Body of pancreas (tissue), 4 donors: ENCODE data around the gene PLA2G4E. TPM values are rescaled to one million over a fixed set of nuclear protein-coding genes. Genes with fewer than 3 reads are reported as not detected.

Experiments used
- ATAC-seq: fragments of 150-250 bp; one replicate; pipeline ENCODE4 v1.9.1; 2016
- DNase-seq, 4 donors: peaks; one replicate each; pipeline ENCODE4 v3.0.0-alpha.2; 2019
- H3K27ac ChIP-seq, 4 donors: fragments of 200-600 bp; sonication (generic); 1 replicate in 3 of 4; 2 replicates in 1 of 4; pipeline versions ENCODE4 v1.5.1 to v1.6.1; 2016 to 2019; ENCODE audit warnings: mild to moderate bottlenecking in 1 of 4, mixed read lengths in 1 of 4, moderate library complexity in 1 of 4
- H3K27me3 ChIP-seq, 2 donors: fragments of 200-600 bp; sonication (generic); one replicate each; pipeline ENCODE4 v1.6.0; 2016; ENCODE audit warnings: mild to moderate bottlenecking in 1 of 2
- H3K36me3 ChIP-seq, 2 donors: fragments of 200-600 bp; sonication (generic); replicated peaks in 1 of 2; 2 replicates each; pipeline ENCODE4 v1.5.1; 2016; ENCODE audit warnings: low read depth in 2 of 2; ENCODE audit not compliant: insufficient read depth in 1 of 2
- H3K4me1 ChIP-seq: fragments of 200-600 bp; sonication (generic); one replicate; pipeline ENCODE4 v1.6.0; 2016
- H3K4me3 ChIP-seq, 2 donors: fragments of 200-600 bp; sonication (generic); 1 replicate in 1 of 2; 2 replicates in 1 of 2; pipeline ENCODE4 v1.5.1; 2016 to 2019
- H3K9me3 ChIP-seq, 3 donors: fragments of 200-600 bp; sonication (generic); 1 replicate in 2 of 3; 2 replicates in 1 of 3; pipeline ENCODE4 v1.5.1; 2016
- CTCF ChIP-seq, 7 experiments: fragments of 450-650 bp in 4 of 7; fragments of 200-600 bp in 3 of 7; sonication (generic) in 3 of 7; IDR thresholded peaks; one replicate each; pipeline ENCODE4 v1.5.1; 2016 to 2019; ENCODE audit warnings: antibody characterized with exemption in 7 of 7
- POLR2A ChIP-seq, 3 donors: fragments of 450-650 bp; IDR thresholded peaks; one replicate each; pipeline ENCODE4 v1.6.1; 2016; ENCODE audit warnings: antibody characterized with exemption in 3 of 3, mild to moderate bottlenecking in 2 of 3
- WGBS, 2 donors: methylation state at CpG; one replicate each; pipeline ENCODE4 v1.1.5; 2017; 5-methylcytosine and 5-hydroxymethylcytosine counted together
- intact Hi-C: fragments of 100-400 bp; cut with DNase I; formaldehyde crosslinking; loops from one replicate; pipeline ENCODE4 v1.15.1; 2023
- total RNA-seq, 2 donors: library from RNA; depleted of rRNA; stranded (reverse); fragments of >200 nt; gene quantifications; one replicate each; pipeline ENCODE4 v1.1.0, GENCODE V29; 2016

The PLA2G4E gene
- total RNA-seq, 2 donors from 2014 or later, result not detected

- ATAC-seq (no peak), DNase-seq (no peak)
- H3K27ac ChIP-seq, result no peak overlapping the region
- no peaks in the 10 kb centered on the region for H3K9me3 ChIP-seq
- intact Hi-C loops, result no loop called here
- H3K36me3 ChIP-seq, result no peaks in the 10 kb centered on the region
- H3K27me3 ChIP-seq, result no peaks in the 10 kb centered on the region
- no peak overlapping the region for H3K4me3 ChIP-seq
- TF ChIP-seq CTCF (IDR thresholded peaks at IDR 0.05) (no peak), POLR2A (IDR thresholded peaks at IDR 0.05) (no peak)
- WGBS, 2 donors, result 89 to 90% methylated on average over 9 to 10 of the region's 10 CpGs
- H3K4me1 ChIP-seq, result peaks cover 13% of the 10 kb centered on the region
Measured at GRCh38 chr15:41981371-41982132, 39.3 kb downstream of the PLA2G4E start.

- no peaks in the 10 kb centered on the region for H3K36me3 ChIP-seq
- ATAC-seq, result peak; percentile 66
- no peaks in the 10 kb centered on the region for H3K27me3 ChIP-seq
- H3K4me1 ChIP-seq, result peaks cover 13% of the 10 kb centered on the region
- intact Hi-C loops, result no loop called here
- peak in 3 of 4 donors; percentile 31 to 51 (median 35) for DNase-seq
- TF ChIP-seq CTCF (IDR thresholded peaks at IDR 0.05), result no peak
- TF ChIP-seq POLR2A (IDR thresholded peaks at IDR 0.05), result no peak
- H3K9me3 ChIP-seq, result no peaks in the 10 kb centered on the region
- WGBS, 2 donors, result 47 to 48% methylated on average over 7 of the region's 7 CpGs
- H3K27ac ChIP-seq, result no peak overlapping the region
- no peak overlapping the region for H3K4me3 ChIP-seq
Measured at GRCh38 chr15:41980654-41981323, 40.1 kb downstream of the PLA2G4E start.

- intact Hi-C loops, result loop anchor here (10.0 kb wide), 1 partner anchor 55 kb away; no protein-coding TSS in a partner anchor
- H3K4me1 ChIP-seq, result peaks cover 13% of the 10 kb centered on the region
- no peak overlapping the region for H3K4me3 ChIP-seq
- H3K27ac ChIP-seq, result no peak overlapping the region
- DNase-seq (no peak), ATAC-seq (no peak)
- WGBS, 2 donors, result 77 to 85% methylated on average over 5 of the region's 5 CpGs
- no peak for TF ChIP-seq CTCF (IDR thresholded peaks at IDR 0.05)
- no peak for TF ChIP-seq POLR2A (IDR thresholded peaks at IDR 0.05)
- no peaks in the 10 kb centered on the region for H3K36me3 ChIP-seq
- H3K9me3 ChIP-seq, result no peaks in the 10 kb centered on the region
- H3K27me3 ChIP-seq, result no peaks in the 10 kb centered on the region
Measured at GRCh38 chr15:41979493-41980266, 41.2 kb downstream of the PLA2G4E start.

GRCh38 chr15:41978534-41978933 lies 42.3 kb downstream of the PLA2G4E start:
- no peaks in the 10 kb centered on the region for H3K27me3 ChIP-seq
- no peak for ATAC-seq
- H3K27ac ChIP-seq, result no peak overlapping the region
- H3K4me3 ChIP-seq, result no peak overlapping the region
- 78 to 89% methylated on average over 4 of the region's 4 CpGs for WGBS, 2 donors
- no peak for TF ChIP-seq POLR2A (IDR thresholded peaks at IDR 0.05)
- no peak for TF ChIP-seq CTCF (IDR thresholded peaks at IDR 0.05)
- no peaks in the 10 kb centered on the region for H3K9me3 ChIP-seq
- no peaks in the 10 kb centered on the region for H3K36me3 ChIP-seq
- intact Hi-C loops, result loop anchor here (10.0 kb wide), 1 partner anchor 54 kb away; no protein-coding TSS in a partner anchor
- peaks cover 13% of the 10 kb centered on the region for H3K4me1 ChIP-seq
- DNase-seq, result no peak
